Measurements from ENCODE around the gene TAP2. TPM values are rescaled to one million over a fixed set of nuclear protein-coding genes. Genes with fewer than 3 reads are reported as not detected.

The TAP2 gene
- total RNA-seq (2014; rRNA removed; shearing (Covaris generic)), result 55.3 and 58.2 TPM in 2 replicates

DNA sequence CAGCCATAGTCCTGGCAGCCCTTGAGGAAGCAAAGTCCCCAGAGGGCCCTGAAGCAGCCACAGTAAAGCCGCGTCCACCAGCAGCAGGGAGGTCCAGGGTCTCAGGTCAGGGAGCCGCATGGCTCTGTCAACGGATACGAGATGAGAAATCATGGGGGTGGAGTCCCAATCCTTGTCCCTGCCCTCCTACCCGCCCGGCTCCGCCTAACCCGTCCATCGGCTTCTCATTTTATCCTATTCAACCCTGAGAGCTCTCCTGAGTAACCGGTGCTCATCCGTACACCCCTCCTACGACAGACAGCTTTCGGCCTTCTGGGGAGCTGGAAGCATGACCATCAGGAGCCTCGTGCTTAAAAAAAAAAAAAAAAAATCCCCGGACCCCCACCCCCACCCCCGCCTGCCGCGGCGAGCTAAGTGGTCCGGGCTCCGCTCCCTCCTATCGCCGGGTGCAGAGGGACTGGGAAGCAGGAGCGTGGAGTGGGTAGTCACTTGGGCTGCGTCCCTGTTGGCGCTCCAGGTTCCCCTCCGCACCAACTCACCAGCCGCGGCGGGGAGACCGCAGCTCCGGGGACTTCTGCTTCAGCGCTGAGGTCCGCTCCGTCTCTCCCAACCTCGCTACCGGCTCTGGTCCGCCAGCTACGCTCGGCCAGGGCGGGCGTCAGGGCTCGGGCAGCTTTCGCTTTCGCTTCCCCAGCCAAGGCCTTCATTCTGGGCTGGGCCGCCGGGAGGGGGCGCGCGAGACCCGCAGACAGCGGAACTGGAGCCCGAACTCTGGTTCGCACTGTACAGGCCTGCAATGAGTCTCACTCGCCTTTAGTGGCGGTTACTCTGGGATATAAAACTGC is at the start of gene TAP2:
Gene TAP2, minus strand, starts transcription at position 626 of the 845 bp plus-strand sequence. Its CDS starts 506 bp downstream, at position 120.

DNA sequence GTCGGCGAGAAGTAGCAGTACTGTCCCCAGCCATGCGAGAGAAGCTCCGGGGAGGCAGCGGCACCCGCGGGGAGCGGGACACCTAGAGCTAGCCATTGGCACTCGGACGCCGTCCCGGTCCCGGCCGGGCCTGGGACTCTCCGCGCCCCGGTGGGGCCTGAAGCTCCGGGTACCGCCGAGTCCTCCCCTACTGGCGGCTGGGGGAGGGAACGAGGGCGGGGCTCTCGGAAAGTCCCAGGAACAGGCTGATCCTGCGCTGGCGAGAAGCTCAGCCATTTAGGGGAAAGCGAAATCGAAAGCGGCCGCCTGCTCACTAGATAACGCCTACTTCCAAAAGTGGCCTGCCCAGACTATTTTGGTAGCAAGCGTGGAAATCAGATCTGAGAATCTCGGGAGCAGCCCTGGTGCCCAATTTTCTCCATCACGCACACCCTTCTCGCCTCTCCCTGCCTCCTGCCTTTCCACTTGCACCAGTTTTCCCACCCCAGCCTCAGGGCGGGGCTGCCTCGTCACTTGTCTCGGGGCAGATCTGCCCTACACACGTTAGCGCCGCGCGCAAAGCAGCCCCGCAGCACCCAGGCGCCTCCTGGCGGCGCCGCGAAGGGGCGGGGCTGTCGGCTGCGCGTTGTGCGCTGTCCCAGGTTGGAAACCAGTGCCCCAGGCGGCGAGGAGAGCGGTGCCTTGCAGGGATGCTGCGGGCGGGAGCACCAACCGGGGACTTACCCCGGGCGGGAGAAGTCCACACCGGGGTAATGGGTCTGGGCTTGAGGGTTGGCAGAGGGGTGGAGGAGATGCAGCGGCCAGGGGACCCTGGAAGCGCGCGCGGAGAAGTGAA is 15.2 kb upstream of the TAP2 start, which contains the start of the genes PSMB9 and TAP1:
Gene PSMB9, plus strand, starts transcription at position 652 of the 835 bp plus-strand sequence. Its CDS starts 38 bp downstream, at position 690.
Gene TAP1, minus strand, starts transcription at position 164 of the 835 bp plus-strand sequence. Its CDS starts 68 bp downstream, at position 96.

DNA sequence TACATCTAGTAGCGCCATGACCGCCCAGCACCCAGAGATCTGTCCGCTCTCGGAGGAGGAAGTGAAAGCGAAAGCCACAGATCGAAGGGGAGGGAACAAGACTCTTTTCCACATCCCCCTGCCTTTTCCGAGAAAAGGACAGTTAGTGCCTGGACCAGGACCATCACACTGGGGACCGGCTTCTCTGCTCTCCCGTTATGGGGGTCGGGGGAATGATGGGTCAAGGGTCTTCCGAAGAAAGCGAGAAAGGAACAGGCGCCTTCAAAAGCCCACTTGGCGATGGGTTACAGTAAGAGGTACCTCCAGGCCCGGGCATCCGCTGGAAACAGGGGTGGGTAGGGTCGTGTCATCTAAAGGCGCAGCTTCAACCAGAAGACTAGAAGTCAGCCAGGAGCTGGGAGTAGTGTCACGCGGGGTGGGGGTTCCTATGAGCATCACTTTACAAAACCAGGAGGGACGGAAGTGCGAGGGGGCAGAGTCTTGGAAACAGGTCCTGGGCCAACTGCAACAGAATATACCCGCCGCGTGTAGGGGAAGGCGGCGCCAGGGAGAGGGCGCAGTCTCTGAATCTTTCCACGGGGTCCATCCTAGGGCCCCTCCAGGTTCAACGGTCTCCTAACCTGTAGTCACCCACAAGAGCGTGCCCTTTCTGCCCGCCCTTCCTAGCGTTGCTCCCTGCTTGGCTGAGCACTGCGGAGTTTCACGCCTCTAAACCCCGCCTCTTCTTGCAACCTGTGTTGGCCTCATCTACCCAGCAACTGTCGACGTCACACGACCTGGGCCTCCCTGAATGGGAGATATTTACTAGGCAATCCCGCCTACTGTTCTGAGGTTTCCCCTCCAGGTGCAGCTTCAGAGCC is 5.7 kb upstream of the TAP2 start, which contains the start of gene PSMB8:
Gene PSMB8, minus strand, starts transcription at position 69 of the 860 bp plus-strand sequence. Its CDS starts 51 bp downstream, at position 18.

DNA sequence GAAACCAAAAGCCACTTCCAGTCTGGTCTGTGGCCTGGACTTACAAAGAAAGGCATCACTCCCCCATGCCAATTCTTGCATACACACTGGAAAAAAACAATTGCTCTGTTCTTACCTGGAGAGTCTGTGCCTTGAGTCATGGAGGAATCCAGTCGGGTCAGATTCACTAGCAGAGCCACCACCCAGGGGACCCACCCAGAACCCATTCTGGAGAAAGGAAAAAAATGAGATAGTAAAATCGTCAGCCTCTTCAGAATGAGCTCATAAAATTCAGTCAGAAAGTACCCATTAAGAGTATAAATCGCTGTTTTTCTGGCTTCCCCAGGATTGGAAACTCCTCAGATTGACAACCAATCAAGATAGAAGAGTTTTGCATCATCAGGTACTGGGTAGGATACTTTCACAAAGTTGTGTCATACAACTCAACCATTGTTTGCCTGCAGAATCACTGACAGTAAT is 21.8 kb downstream of the TAP2 start, which contains the start of gene HLA-DOB:
Gene HLA-DOB, minus strand, starts transcription at position 257 of the 459 bp plus-strand sequence. Its CDS starts 51 bp downstream, at position 206.

Other genes starting within 250 kb of the TAP2 start
- 67.3 and 68.2 TPM in 2 replicates for gene HLA-DRB1, start 248.9 kb downstream of the TAP2 start, total RNA-seq (2014; rRNA removed; shearing (Covaris generic))
- gene HLA-DQA1, start 201.3 kb downstream of the TAP2 start, total RNA-seq (2014; rRNA removed; shearing (Covaris generic)), result 1.9 and 2.0 TPM in 2 replicates
- 3.1 and 8.3 TPM in 2 replicates for gene HLA-DQB1, start 172.1 kb downstream of the TAP2 start, total RNA-seq (2014; rRNA removed; shearing (Covaris generic))
- gene HLA-DQA2, start 97.3 kb downstream of the TAP2 start, total RNA-seq (2014; rRNA removed; shearing (Covaris generic)), result 3.1 and 3.8 TPM in 2 replicates
- 0.19 TPM in 1 of 2 replicates, not detected in the other for gene HLA-DQB2, start 75.2 kb downstream of the TAP2 start, total RNA-seq (2014; rRNA removed; shearing (Covaris generic))
- gene HLA-DOB, start 21.7 kb downstream of the TAP2 start, total RNA-seq (2014; rRNA removed; shearing (Covaris generic)), result 1.7 and 2.0 TPM in 2 replicates
- gene PSMB8, start 5.3 kb upstream of the TAP2 start, total RNA-seq (2014; rRNA removed; shearing (Covaris generic)), result 57.1 and 59.6 TPM in 2 replicates
- 21.4 and 24.1 TPM in 2 replicates for gene TAP1, start 15.0 kb upstream of the TAP2 start, total RNA-seq (2014; rRNA removed; shearing (Covaris generic))
- gene PSMB9, start 15.5 kb upstream of the TAP2 start, total RNA-seq (2014; rRNA removed; shearing (Covaris generic)), result 23.9 and 29.9 TPM in 2 replicates
- 16.0 and 16.5 TPM in 2 replicates for gene HLA-DMB, start 102.3 kb upstream of the TAP2 start, total RNA-seq (2014; rRNA removed; shearing (Covaris generic))
- gene HLA-DMA, start 114.4 kb upstream of the TAP2 start, total RNA-seq (2014; rRNA removed; shearing (Covaris generic)), result 46.9 and 55.9 TPM in 2 replicates
- gene BRD2, start 129.9 kb upstream of the TAP2 start, total RNA-seq (2014; rRNA removed; shearing (Covaris generic)), result 171 and 216 TPM in 2 replicates
- 4.1 and 4.3 TPM in 2 replicates for gene HLA-DOA, start 170.9 kb upstream of the TAP2 start, total RNA-seq (2014; rRNA removed; shearing (Covaris generic))
- 147 and 155 TPM in 2 replicates for gene HLA-DPA1, start 234.9 kb upstream of the TAP2 start, total RNA-seq (2014; rRNA removed; shearing (Covaris generic))
- 96.3 and 110 TPM in 2 replicates for gene HLA-DPB1, start 237.3 kb upstream of the TAP2 start, total RNA-seq (2014; rRNA removed; shearing (Covaris generic))

Data from A375 (cell line).